Activated naive CD4-positive, alpha-beta T cell treated with anti-CD3 and anti-CD28 coated beads for 36 hours (primary cell): Measurements from ENCODE around the gene SLC26A4. TPM values are rescaled to one million over a fixed set of nuclear protein-coding genes. Genes with fewer than 3 reads are reported as not detected.

Source experiments
- total RNA-seq, 2 experiments: library from RNA; stranded (reverse); gene quantifications; one replicate each; pipeline ENCODE4 v1.2.3, GENCODE V29; 2021

The SLC26A4 gene
- total RNA-seq, 2 experiments from 2014 or later: 0.74 to 1.3 TPM

Other genes with a start within 250 kb of the SLC26A4 start
- gene GPR22, start 190.8 kb upstream of the SLC26A4 start, total RNA-seq: not detected
- gene COG5, start 96.9 kb upstream of the SLC26A4 start, total RNA-seq: 10 to 100 TPM; 52.0 to 62.8 TPM
- 10 to 100 TPM; 10.8 to 12.3 TPM for gene DUS4L, start 96.9 kb upstream of the SLC26A4 start, total RNA-seq
- 10 to 100 TPM; 18.9 to 21.0 TPM for gene BCAP29, start 80.6 kb upstream of the SLC26A4 start, total RNA-seq
- gene CBLL1, start 83.3 kb downstream of the SLC26A4 start, total RNA-seq: 10 to 100 TPM; 31.6 to 32.1 TPM
- not detected for gene SLC26A3, start 142.4 kb downstream of the SLC26A4 start, total RNA-seq
- gene DLD, start 230.4 kb downstream of the SLC26A4 start, total RNA-seq: 10 to 100 TPM; 92.6 to 96.8 TPM